Colonic mucosa (tissue), 4 donors: ENCODE data around the gene DLX4. TPM values are rescaled to one million over a fixed set of nuclear protein-coding genes. Genes with fewer than 3 reads are reported as not detected.

Experiments used
- DNase-seq: peaks from one replicate; pipeline ENCODE4 v3.0.0-alpha.2; 2020
- H3K27ac ChIP-seq: fragments of 200-600 bp; one replicate; pipeline ENCODE4 v1.8.0; 2021
- H3K27me3 ChIP-seq: fragments of 200-600 bp; one replicate; pipeline ENCODE4 v1.8.0; 2021
- H3K36me3 ChIP-seq: fragments of 200-600 bp; one replicate; pipeline ENCODE4 v1.8.0; 2021
- H3K4me1 ChIP-seq: fragments of 200-600 bp; one replicate; pipeline ENCODE4 v1.8.0; 2021; ENCODE audit warnings: mild to moderate bottlenecking
- H3K4me3 ChIP-seq: fragments of 200-600 bp; one replicate; pipeline ENCODE4 v1.8.0; 2021
- H3K9ac ChIP-seq, 2 donors: one replicate each; pipeline ENCODE4 v1.7.0; 2013; ENCODE audit warnings: control low read depth in 2 of 2, low read depth in 2 of 2, low read length in 2 of 2
- H3K9me3 ChIP-seq: fragments of 200-600 bp; one replicate; pipeline ENCODE4 v1.8.0; 2021
- CTCF ChIP-seq: fragments of 200-600 bp; IDR thresholded peaks from one replicate; pipeline ENCODE4 v1.8.0; 2022; ENCODE audit warnings: antibody characterized with exemption, mild to moderate bottlenecking
- intact Hi-C: fragments of 100-400 bp; cut with DNase I; formaldehyde crosslinking; loops from one replicate; pipeline ENCODE4 v1.14.1; 2022
- total RNA-seq, 2 donors: library from RNA; stranded (reverse); fragmentation: NEBNext Ultra II Directional in 1 of 2; extraction: Animal tissue kit (Norgen Biotek cat#: 25700) in 1 of 2; gene quantifications; one replicate each; pipeline ENCODE4 v1.2.1, GENCODE V29; 2021
- donor health status: healthy.
- donor health status: DM: no; HTN: no; CAD: no.
- donor health status: DM: no; HTN: no; CAD: no.

The DLX4 gene
- total RNA-seq, 2 donors from 2014 or later: 0.49 TPM; not detected in 1

- H3K36me3 ChIP-seq: no peaks in the 10 kb centered on the region
- no peaks in the 10 kb centered on the region for H3K9me3 ChIP-seq
- no peak overlapping the region for H3K4me3 ChIP-seq
- no peak for DNase-seq
- intact Hi-C loops: no loop called here
- no peak overlapping the region for H3K27ac ChIP-seq
- no peaks in the 10 kb centered on the region for H3K27me3 ChIP-seq
- no peaks in the 10 kb centered on the region for H3K4me1 ChIP-seq
- TF ChIP-seq CTCF: no peak
- no peak overlapping the region for H3K9ac ChIP-seq
These were observed 52.0 kb downstream of the DLX4 start for GRCh38 chr17:50020841-50021599.

- intact Hi-C loops: no loop called here
- H3K36me3 ChIP-seq: no peaks in the 10 kb centered on the region
- H3K4me3 ChIP-seq: no peak overlapping the region
- H3K4me1 ChIP-seq: no peaks in the 10 kb centered on the region
- H3K27me3 ChIP-seq: no peaks in the 10 kb centered on the region
- H3K27ac ChIP-seq: no peak overlapping the region
- H3K9me3 ChIP-seq: no peaks in the 10 kb centered on the region
- no peak overlapping the region for H3K9ac ChIP-seq
- no peak for DNase-seq
- TF ChIP-seq CTCF: no peak
These were observed 52.8 kb downstream of the DLX4 start for GRCh38 chr17:50021681-50022370.

GRCh38 chr17:50022463-50023130, 53.6 kb downstream of the DLX4 start:
- Histone ChIP-seq H3K27me3 (no peaks in the 10 kb centered on the region), H3K4me1 (no peaks in the 10 kb centered on the region), H3K4me3 (no peak overlapping the region), H3K27ac (no peak overlapping the region), H3K36me3 (no peaks in the 10 kb centered on the region), H3K9ac (no peak overlapping the region), H3K9me3 (no peaks in the 10 kb centered on the region)
- TF ChIP-seq CTCF: no peak
- DNase-seq: no peak
- intact Hi-C loops: no loop called here

- no peaks in the 10 kb centered on the region for H3K9me3 ChIP-seq
- no peak overlapping the region for H3K27ac ChIP-seq
- intact Hi-C loops: no loop called here
- no peak for TF ChIP-seq CTCF
- no peaks in the 10 kb centered on the region for H3K36me3 ChIP-seq
- H3K4me3 ChIP-seq: no peak overlapping the region
- H3K27me3 ChIP-seq: no peaks in the 10 kb centered on the region
- DNase-seq: no peak
- H3K4me1 ChIP-seq: no peaks in the 10 kb centered on the region
- no peak overlapping the region for H3K9ac ChIP-seq
These were observed 54.5 kb downstream of the DLX4 start for GRCh38 chr17:50023520-50023919.

Other genes with a start within 250 kb of the DLX4 start
- 1 to 10 TPM; 6.3 to 7.9 TPM for gene FAM117A, start 205.1 kb upstream of the DLX4 start, total RNA-seq
- gene KAT7, start 180.5 kb upstream of the DLX4 start, total RNA-seq: 10 to 100 TPM; 39.4 to 42.5 TPM
- not detected for gene TAC4, start 121.1 kb upstream of the DLX4 start, total RNA-seq
- under 1 TPM in 1 of 2 donors, not detected in 1; 0.21 TPM for gene DLX3, start 26.0 kb downstream of the DLX4 start, total RNA-seq
- gene ITGA3, start 86.9 kb downstream of the DLX4 start, total RNA-seq: 100 to 1,000 TPM; 111 to 116 TPM
- gene PDK2, start 126.2 kb downstream of the DLX4 start, total RNA-seq: 10 to 100 TPM; 48.8 to 56.4 TPM
- gene SAMD14, start 161.0 kb downstream of the DLX4 start, total RNA-seq: 1 to 10 TPM in 1 of 2 donors, under 1 TPM in 1; 0.77 to 2.3 TPM
- 10 to 100 TPM; 36.6 to 43.2 TPM for gene PPP1R9B, start 181.5 kb downstream of the DLX4 start, total RNA-seq
- gene SGCA, start 196.8 kb downstream of the DLX4 start, total RNA-seq: 1 to 10 TPM in 1 of 2 donors, under 1 TPM in 1; 0.89 to 5.5 TPM
- 100 to 1,000 TPM in 1 of 2 donors, 10 to 100 TPM in 1; 74.7 to 127 TPM for gene COL1A1, start 232.4 kb downstream of the DLX4 start, total RNA-seq